ENCODE results near the gene MACF1. TPM values are rescaled to one million over a fixed set of nuclear protein-coding genes. Genes with fewer than 3 reads are reported as not detected.

MACF1 gene
- total and polyA plus RNA-seq, 2 of the 13 experiments (the other 11 are each of a cell fraction or from before 2014, with no cell fraction given) = 36.7 to 65.4 TPM

- ATAC-seq = no peak
- H3K79me2 ChIP-seq (ENCODE audit: insufficient read depth, low read length) = peaks cover 6% of the 10 kb centered on the region
These were observed 189.2 kb downstream of the MACF1 start for GRCh38 chr1:39393645-39394044.

GRCh38 chr1:39394059-39394458 lies 189.6 kb downstream of the MACF1 start:
- intact Hi-C loops (cut with micrococcal nuclease; ENCODE audit: unreplicated experiment) = no loop called here
- H3K9me3 ChIP-seq (ENCODE audit: low read length) = no peaks in the 10 kb centered on the region
- H3K4me3 ChIP-seq (replicated peaks in 1 of 3; ENCODE audit: insufficient read depth in 1 of 3, low read depth in 2 of 3, low read length in 3 of 3) = no peak overlapping the region
- H3K27ac ChIP-seq (ENCODE audit: extremely low read length, insufficient read depth, low read length) = no peak overlapping the region
- no peak overlapping the region for H3K9ac ChIP-seq (ENCODE audit: insufficient read depth, low read depth, low read length)
- no peak overlapping the region for H2AFZ ChIP-seq (ENCODE audit: low read length)
- H3K4me2 ChIP-seq (ENCODE audit: low read depth, low read length) = no peak overlapping the region
- 95% methylated on average over 6 of the region's 6 CpGs for WGBS (ENCODE audit: low lambda C conversion rate)
- CTCF ChIA-PET (ENCODE audit: low intra/inter-chr PET ratio, low total read pairs) = no interaction called here
- H3K79me2 ChIP-seq (ENCODE audit: insufficient read depth, low read length) = peaks cover 7% of the 10 kb centered on the region
- no peak for ATAC-seq
- no peak for FAIRE-seq
- BruUV-seq (replicated peaks) = no TSS peak
- peaks cover 64% of the 10 kb centered on the region for H3K4me1 ChIP-seq (ENCODE audit: insufficient read depth, low read length)
- no peaks in the 10 kb centered on the region for H3K27me3 ChIP-seq (ENCODE audit: control insufficient read depth in 1 of 2, insufficient read depth in 2 of 2, low read length in 2 of 2)
- H4K20me1 ChIP-seq (ENCODE audit: insufficient read depth, low read length) = no peaks in the 10 kb centered on the region
- in situ Hi-C loops (cut with HindIII; ENCODE audit: extremely low pct_ligation_motif_present, low pct_unique_long_range_greater_than_20kb) = no loop called here
- DNase-seq (ENCODE audit: low spot score) = no peak
- POLR2A ChIA-PET = interaction anchor here (2.9 kb wide), 1 partner anchor 13 kb away, joined by 9 read pairs; no protein-coding TSS in a partner anchor
- peaks cover 2 to 8% of the 10 kb centered on the region in 2 experiments; a peak in 4 of 5 replicates for H3K36me3 ChIP-seq (replicated peaks in 1 of 2; ENCODE audit: control insufficient read depth in 1 of 2, insufficient read depth in 2 of 2, low read length in 2 of 2)
- TF ChIP-seq ZFP36 (IDR thresholded peaks at IDR 0.05; ENCODE audit: borderline replicate concordance, low read depth, low read length, partially characterized antibody) (no peak), CEBPZ (IDR thresholded peaks at IDR 0.05; ENCODE audit: low read length) (no peak), ZNF343 (CRISPR knock-in tag; IDR thresholded peaks at IDR 0.05) (no peak), ELK4 (CRISPR knock-in tag; IDR thresholded peaks at IDR 0.05; ENCODE audit: borderline replicate concordance) (no peak), ZFP90 (CRISPR knock-in tag; IDR thresholded peaks at IDR 0.05; ENCODE audit: borderline replicate concordance) (no peak), ZNF550 (CRISPR knock-in tag; IDR thresholded peaks at IDR 0.05; ENCODE audit: borderline replicate concordance) (no peak)

More at GRCh38 chr1:39393645-39394044, 189.2 kb downstream of the MACF1 start:
- Histone ChIP-seq H3K27me3 (ENCODE audit: control insufficient read depth in 1 of 2, insufficient read depth in 2 of 2, low read length in 2 of 2) (no peaks in the 10 kb centered on the region), H3K4me1 (ENCODE audit: insufficient read depth, low read length) (peaks cover 60% of the 10 kb centered on the region), H3K4me2 (ENCODE audit: low read depth, low read length) (no peak overlapping the region), H3K27ac (ENCODE audit: extremely low read length, insufficient read depth, low read length) (no peak overlapping the region), H2AFZ (ENCODE audit: low read length) (no peak overlapping the region), H3K9me3 (ENCODE audit: low read length) (no peaks in the 10 kb centered on the region), H3K36me3 (replicated peaks in 1 of 2; ENCODE audit: control insufficient read depth in 1 of 2, insufficient read depth in 2 of 2, low read length in 2 of 2) (peaks cover 2 to 8% of the 10 kb centered on the region in 2 experiments; a peak in 4 of 5 replicates), H4K20me1 (ENCODE audit: insufficient read depth, low read length) (no peaks in the 10 kb centered on the region), H3K4me3 (replicated peaks in 1 of 3; ENCODE audit: insufficient read depth in 1 of 3, low read depth in 2 of 3, low read length in 3 of 3) (no peak overlapping the region), H3K9ac (ENCODE audit: insufficient read depth, low read depth, low read length) (no peak overlapping the region)
- ChIA-PET POLR2A (no interaction called here), CTCF (ENCODE audit: low intra/inter-chr PET ratio, low total read pairs) (no interaction called here)
- intact Hi-C loops (cut with micrococcal nuclease; ENCODE audit: unreplicated experiment) (loop anchor here (2.0 kb wide), 1 partner anchor 13 kb away; no protein-coding TSS in a partner anchor), in situ Hi-C loops (cut with HindIII; ENCODE audit: extremely low pct_ligation_motif_present, low pct_unique_long_range_greater_than_20kb) (no loop called here)
- TF ChIP-seq TEAD2 (CRISPR knock-in tag; IDR thresholded peaks at IDR 0.05) (no peak), TERF1 (CRISPR knock-in tag; IDR thresholded peaks at IDR 0.05) (no peak), ZNF230 (CRISPR knock-in tag; IDR thresholded peaks at IDR 0.05) (no peak), HOXA7 (CRISPR knock-in tag; IDR thresholded peaks at IDR 0.05) (no peak), ZNF33A (CRISPR knock-in tag; IDR thresholded peaks at IDR 0.05; ENCODE audit: borderline replicate concordance) (no peak), MEIS2 (CRISPR knock-in tag; IDR thresholded peaks at IDR 0.05) (no peak), NR2F2 (IDR thresholded peaks at IDR 0.05; ENCODE audit: borderline replicate concordance, low read depth) (no peak), ARNT2 (CRISPR knock-in tag; IDR thresholded peaks at IDR 0.05; ENCODE audit: low read depth) (no peak), ZNF577 (CRISPR knock-in tag; IDR thresholded peaks at IDR 0.05; ENCODE audit: borderline replicate concordance, low read depth) (no peak), CAMTA2 (CRISPR knock-in tag; IDR thresholded peaks at IDR 0.05; ENCODE audit: borderline replicate concordance) (no peak), TMF1 (CRISPR knock-in tag; IDR thresholded peaks at IDR 0.05; ENCODE audit: low read depth) (no peak), ATF7-NPFF (CRISPR knock-in tag; IDR thresholded peaks at IDR 0.05; ENCODE audit: low read depth) (no peak), KLF13 (CRISPR knock-in tag; IDR thresholded peaks at IDR 0.05) (no peak), ZNF143 (CRISPR knock-in tag; IDR thresholded peaks at IDR 0.05) (no peak)
- no peak for FAIRE-seq
- BruUV-seq (replicated peaks) = no TSS peak
- DNase-seq (ENCODE audit: low spot score) = no peak
- 96% methylated on average over 11 of the region's 11 CpGs for WGBS (ENCODE audit: low lambda C conversion rate)

Measured in HepG2 (cell line).